SU-DHL-6 (cell line): ENCODE data around the gene TGDS.

Experiments
- H2AFZ ChIP-seq: fragments of 200-600 bp; sonication (generic); 2 replicates; pipeline ENCODE4 v1.6.1; 2014; ENCODE audit warnings: low read depth, mild to moderate bottlenecking, moderate library complexity, mixed read lengths, antibody characterized with exemption, low read length; ENCODE audit not compliant: severe bottlenecking
- H3F3A ChIP-seq: fragments of 200-600 bp; shearing (Covaris generic); 2 replicates; pipeline ENCODE4 v1.6.0; 2016; ENCODE audit warnings: antibody characterized with exemption, mild to moderate bottlenecking; ENCODE audit not compliant: insufficient read depth
- H3K27ac ChIP-seq: fragments of 200-600 bp; sonication (generic); 2 replicates; pipeline ENCODE4 v1.5.1; 2016; ENCODE audit warnings: low read depth, mild to moderate bottlenecking, low read length, moderate library complexity, mixed read lengths
- H3K27me3 ChIP-seq: fragments of 200-600 bp; sonication (generic), shearing (Covaris generic); 2 replicates; pipeline ENCODE4 v1.6.0; 2014; ENCODE audit warnings: mild to moderate bottlenecking, low read length
- H3K36me3 ChIP-seq: fragments of 200-600 bp; sonication (generic); 2 replicates; pipeline ENCODE4 v1.6.1; 2014; ENCODE audit warnings: mild to moderate bottlenecking, low read length, mixed read lengths
- H3K4me2 ChIP-seq: fragments of 300-600, 200-600 bp; shearing (Covaris generic), sonication (generic); 2 replicates; pipeline ENCODE4 v1.6.0; 2014; ENCODE audit warnings: low read length, low read depth, mild to moderate bottlenecking; ENCODE audit not compliant: poor library complexity, severe bottlenecking
- H3K4me3 ChIP-seq: fragments of 200-600 bp; sonication (generic); 2 replicates; pipeline ENCODE4 v1.5.1; 2014; ENCODE audit warnings: antibody characterized with exemption, low read length, mild to moderate bottlenecking, mixed read lengths; ENCODE audit not compliant: insufficient read depth, poor library complexity, severe bottlenecking
- H3K79me2 ChIP-seq: fragments of 200-600 bp; sonication (generic); 2 replicates; pipeline ENCODE4 v1.6.1; 2014; ENCODE audit warnings: mild to moderate bottlenecking, low read length, moderate library complexity; ENCODE audit not compliant: insufficient read depth
- H3K9ac ChIP-seq: fragments of 200-600 bp; sonication (generic); 2 replicates; pipeline ENCODE4 v1.7.0; 2014; ENCODE audit warnings: mild to moderate bottlenecking, low read length
- H3K9me2 ChIP-seq: fragments of 200-600 bp; sonication (generic); replicated peaks from 2 replicates; pipeline ENCODE4 v1.6.1; 2014; ENCODE audit warnings: low read length; ENCODE audit not compliant: insufficient read depth
- H3K9me3 ChIP-seq: fragments of 200-600 bp; sonication (generic); 2 replicates; pipeline ENCODE4 v1.6.1; 2014; ENCODE audit warnings: low read length, mixed read lengths; ENCODE audit not compliant: insufficient read depth
- H4K20me1 ChIP-seq: fragments of 200-600 bp; sonication (generic); 2 replicates; pipeline ENCODE4 v1.6.1; 2014; ENCODE audit warnings: low read depth, mild to moderate bottlenecking, antibody characterized with exemption, low read length, moderate library complexity, mixed read lengths
- CTCF ChIP-seq: fragments of 200-600 bp; sonication (generic); IDR thresholded peaks from one replicate; pipeline ENCODE4 v1.5.1; 2017; ENCODE audit warnings: antibody characterized with exemption, mild to moderate bottlenecking, low read length, moderate library complexity; ENCODE audit not compliant: insufficient read depth, poor library complexity, severe bottlenecking
- EZH2phosphoT487 ChIP-seq: fragments of 200-600 bp; sonication (generic), shearing (Covaris generic); conservative IDR thresholded peaks from 2 replicates; pipeline ENCODE4 v1.6.1; 2018; ENCODE audit warnings: mild to moderate bottlenecking, antibody characterized with exemption, low read length, moderate library complexity, mixed read lengths

The TGDS gene

GRCh38 chr13:94544922-94545321 is 51.0 kb downstream of the TGDS start:
- no peaks in the 10 kb centered on the region for H3K27me3 ChIP-seq
- no peaks in the 10 kb centered on the region for H3F3A ChIP-seq
- H3K4me2 ChIP-seq: no peak overlapping the region
- no peaks in the 10 kb centered on the region for H4K20me1 ChIP-seq
- H3K4me3 ChIP-seq: no peak overlapping the region
- H3K36me3 ChIP-seq: no peaks in the 10 kb centered on the region
- H3K9me3 ChIP-seq: no peaks in the 10 kb centered on the region
- H3K27ac ChIP-seq: no peak overlapping the region
- H3K9me2 ChIP-seq: no peaks in the 10 kb centered on the region
- no peaks in the 10 kb centered on the region for H3K79me2 ChIP-seq
- TF ChIP-seq CTCF: no peak
- no peak for TF ChIP-seq EZH2phosphoT487
- H3K9ac ChIP-seq: no peak overlapping the region
- H2AFZ ChIP-seq: no peak overlapping the region

GRCh38 chr13:94542917-94543316 is 53.0 kb downstream of the TGDS start:
- Histone ChIP-seq H3K79me2 (no peaks in the 10 kb centered on the region), H3K4me3 (no peak overlapping the region), H2AFZ (no peak overlapping the region), H3K36me3 (no peaks in the 10 kb centered on the region), H4K20me1 (no peaks in the 10 kb centered on the region), H3K27ac (no peak overlapping the region), H3K9me2 (no peaks in the 10 kb centered on the region), H3K9ac (no peak overlapping the region), H3F3A (no peaks in the 10 kb centered on the region), H3K9me3 (no peaks in the 10 kb centered on the region), H3K27me3 (no peaks in the 10 kb centered on the region), H3K4me2 (no peak overlapping the region)
- TF ChIP-seq EZH2phosphoT487 (no peak), CTCF (no peak)

GRCh38 chr13:94537740-94538630 is 58.0 kb downstream of the TGDS start:
- Histone ChIP-seq H3K9ac (no peak overlapping the region), H3K36me3 (no peaks in the 10 kb centered on the region), H3K27me3 (no peaks in the 10 kb centered on the region), H3K79me2 (no peaks in the 10 kb centered on the region), H3K27ac (no peak overlapping the region), H3K4me2 (no peak overlapping the region), H3K9me3 (no peaks in the 10 kb centered on the region), H4K20me1 (no peaks in the 10 kb centered on the region), H3K4me3 (no peak overlapping the region), H3F3A (no peaks in the 10 kb centered on the region), H2AFZ (no peak overlapping the region), H3K9me2 (no peaks in the 10 kb centered on the region)
- TF ChIP-seq EZH2phosphoT487 (no peak), CTCF (no peak)
